RCC 7860 (cell line): Measurements from ENCODE around the gene PLCB2.

Source experiments
- DNase-seq: peaks from one replicate; pipeline ENCODE4 v3.0.0-alpha.2; 2015; ENCODE audit warnings: low spot score
- FAIRE-seq: peaks from 2 replicates; lab custom pipeline; 2012; peaks lifted over from hg19 to GRCh38; lab: Jason Lieb, UNC

The PLCB2 gene

DNA sequence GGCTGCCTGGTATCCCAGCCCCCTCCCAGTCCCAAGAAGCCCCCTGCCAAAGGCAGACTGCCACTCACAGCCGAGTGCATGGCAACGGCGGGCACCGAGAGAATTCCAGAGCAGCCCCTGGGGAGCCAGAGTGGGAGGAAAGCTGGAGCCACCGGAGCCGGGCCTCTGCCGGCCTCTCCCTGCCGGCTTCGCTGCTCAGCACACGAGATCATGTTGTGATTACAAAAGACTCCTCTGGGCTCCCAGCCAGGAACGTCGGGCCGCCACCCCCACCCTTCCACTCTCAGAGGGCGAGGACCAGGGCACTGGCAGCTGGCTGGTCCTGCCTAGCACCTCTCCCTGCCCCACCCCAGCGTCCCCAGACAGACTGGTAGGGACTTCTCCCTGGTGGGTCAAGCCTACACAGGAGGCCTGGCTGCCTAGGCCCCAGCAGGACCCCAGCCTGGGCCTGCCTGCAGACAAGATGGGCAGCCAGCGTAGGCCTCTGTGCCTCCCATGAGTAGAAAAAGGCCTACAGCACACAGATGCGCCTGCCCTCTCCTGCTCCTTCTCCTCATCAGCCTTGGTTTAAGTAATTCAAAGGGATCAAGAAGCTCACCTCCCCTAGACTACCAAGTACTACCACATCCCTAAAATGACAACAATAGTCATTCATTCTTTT lies 33.1 kb upstream of the PLCB2 start, which contains the start of gene CCDC9B:
TSS of gene CCDC9B (minus strand) at position 200 of the 661 bp plus-strand sequence. CDS start at position 80, 120 bp downstream.
- DNase-seq = peak; percentile 71
- FAIRE-seq = no peak

- FAIRE-seq = no peak
- peak; percentile 22 for DNase-seq
Observed at GRCh38 chr15:40340038-40340739, 32.5 kb upstream of the PLCB2 start.

DNA sequence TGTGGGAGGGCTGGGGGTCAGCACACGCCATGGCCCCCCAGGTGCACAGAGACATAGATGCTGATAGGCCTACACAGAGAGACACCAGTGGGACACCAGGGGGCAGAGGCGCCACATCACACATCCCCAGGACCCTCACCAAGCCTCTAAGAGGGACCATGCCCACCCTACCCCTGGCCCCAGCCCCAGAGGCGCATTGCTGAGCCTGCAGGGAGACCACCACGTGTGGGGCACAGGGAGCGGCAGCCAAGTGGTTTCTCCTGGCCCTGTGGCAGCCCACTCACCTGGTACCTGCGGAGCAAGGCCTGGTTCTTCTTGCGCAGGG lies 31.8 kb upstream of the PLCB2 start:
- FAIRE-seq = no peak
- no peak for DNase-seq

GRCh38 chr15:40338921-40339620 lies 31.3 kb upstream of the PLCB2 start:
- FAIRE-seq (peak; percentile 85), DNase-seq (peak; percentile 94)

GRCh38 chr15:40338041-40338657 lies 30.4 kb upstream of the PLCB2 start:
- FAIRE-seq = no peak
- peak; percentile 69 for DNase-seq

- no peak for FAIRE-seq
- no peak for DNase-seq
Observed at GRCh38 chr15:40337597-40337996, 29.9 kb upstream of the PLCB2 start.

GRCh38 chr15:40336744-40337122 lies 29.0 kb upstream of the PLCB2 start:
- DNase-seq (no peak), FAIRE-seq (no peak)

DNA sequence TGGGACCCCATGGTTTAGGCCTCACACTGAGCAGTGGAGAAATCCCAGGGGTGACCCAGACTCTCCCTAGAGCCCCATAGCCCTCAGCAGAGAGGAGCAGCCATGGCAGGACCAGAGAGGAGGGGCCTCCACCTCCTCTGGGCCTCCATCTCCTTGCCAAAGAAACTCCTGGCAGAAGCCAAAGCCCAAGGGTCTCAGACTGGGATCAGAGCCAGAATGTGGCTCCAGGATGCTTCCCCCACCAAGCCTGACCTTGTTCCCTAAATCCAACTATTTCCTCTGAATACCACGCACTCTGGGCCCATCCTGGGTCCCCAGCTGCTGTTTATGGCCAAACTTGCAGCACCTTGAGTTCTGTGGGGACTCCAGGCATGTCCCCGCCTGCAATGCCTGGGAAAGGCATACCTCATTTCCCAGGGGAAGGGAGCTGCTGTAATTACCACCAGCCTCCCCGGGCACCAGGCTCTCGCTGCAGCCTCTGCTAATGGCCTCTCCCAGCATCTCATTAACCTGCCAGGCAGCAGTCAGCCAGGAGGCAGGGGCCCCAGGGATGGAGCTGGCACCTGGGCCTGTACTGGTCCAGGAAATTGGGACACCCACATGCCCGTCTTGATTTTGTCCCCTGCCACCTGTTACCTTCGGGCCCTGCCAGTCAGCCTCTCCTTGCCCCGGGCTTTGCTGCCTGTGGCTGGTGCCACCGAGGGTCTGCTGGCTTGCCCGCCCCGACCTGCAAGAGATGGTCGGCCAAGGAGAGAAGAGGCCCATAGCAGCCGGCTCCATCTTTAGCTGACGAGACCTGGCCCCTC lies 28.4 kb upstream of the PLCB2 start:
- FAIRE-seq (no peak), DNase-seq (no peak)

DNA sequence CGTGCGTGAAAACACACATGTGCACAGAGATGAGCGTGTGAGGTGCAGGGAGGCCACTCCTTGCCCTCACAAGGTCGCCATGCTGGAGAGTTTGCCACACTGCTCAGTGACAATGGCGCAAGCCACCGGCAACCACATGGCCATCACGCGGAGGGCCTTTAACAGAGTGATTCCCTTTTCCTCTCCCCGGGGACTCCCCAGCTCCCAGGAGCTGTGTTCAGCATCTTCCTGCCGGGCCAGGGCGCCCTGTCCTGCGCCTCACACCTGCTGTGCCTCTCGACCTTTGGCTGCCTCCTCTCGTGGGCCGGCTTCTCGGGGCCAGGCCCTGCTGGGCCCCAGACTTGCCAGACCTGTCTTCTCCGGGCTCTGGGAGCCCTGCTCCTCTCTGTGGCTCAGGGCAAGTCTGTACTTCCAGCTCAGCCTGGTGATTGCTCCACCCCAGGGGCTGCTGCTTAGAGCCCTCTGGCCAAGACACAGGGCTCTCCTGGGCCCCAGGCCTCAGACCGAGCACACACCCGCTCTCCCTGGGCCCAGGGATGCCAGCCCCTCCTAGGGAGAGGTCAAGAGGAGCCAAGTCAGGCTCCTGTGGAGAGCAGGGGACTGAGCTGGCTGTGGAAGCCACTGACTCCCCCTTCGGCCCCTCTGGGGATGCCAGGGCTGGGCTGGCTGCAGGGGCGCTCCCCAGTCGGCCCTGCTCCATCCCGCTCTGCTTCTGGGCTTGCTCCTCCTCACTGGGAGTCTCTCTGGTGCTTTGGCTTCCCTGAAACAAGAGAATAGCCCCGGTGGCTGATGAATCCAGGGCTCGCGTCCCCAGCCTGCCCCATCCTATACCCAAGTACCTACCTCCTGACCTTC lies 27.4 kb upstream of the PLCB2 start:
- DNase-seq (no peak), FAIRE-seq (no peak)

GRCh38 chr15:40334541-40334940 lies 26.8 kb upstream of the PLCB2 start:
- DNase-seq (no peak), FAIRE-seq (no peak)

- DNase-seq (no peak), FAIRE-seq (no peak)
Observed at GRCh38 chr15:40333922-40334492, 26.3 kb upstream of the PLCB2 start.

- no peak for DNase-seq
- FAIRE-seq = no peak
Observed at GRCh38 chr15:40332113-40332781, 24.5 kb upstream of the PLCB2 start.

GRCh38 chr15:40331637-40332036 lies 23.9 kb upstream of the PLCB2 start:
- DNase-seq (no peak), FAIRE-seq (no peak)

- no peak for DNase-seq
- no peak for FAIRE-seq
Observed at GRCh38 chr15:40331026-40331425, 23.3 kb upstream of the PLCB2 start.

- FAIRE-seq (no peak), DNase-seq (no peak)
Observed at GRCh38 chr15:40330368-40330836, 22.7 kb upstream of the PLCB2 start.

- FAIRE-seq (no peak), DNase-seq (no peak)
Observed at GRCh38 chr15:40329804-40330203, 22.1 kb upstream of the PLCB2 start.

- no peak for FAIRE-seq
- DNase-seq = no peak
Observed at GRCh38 chr15:40328751-40329150, 21.0 kb upstream of the PLCB2 start.

DNA sequence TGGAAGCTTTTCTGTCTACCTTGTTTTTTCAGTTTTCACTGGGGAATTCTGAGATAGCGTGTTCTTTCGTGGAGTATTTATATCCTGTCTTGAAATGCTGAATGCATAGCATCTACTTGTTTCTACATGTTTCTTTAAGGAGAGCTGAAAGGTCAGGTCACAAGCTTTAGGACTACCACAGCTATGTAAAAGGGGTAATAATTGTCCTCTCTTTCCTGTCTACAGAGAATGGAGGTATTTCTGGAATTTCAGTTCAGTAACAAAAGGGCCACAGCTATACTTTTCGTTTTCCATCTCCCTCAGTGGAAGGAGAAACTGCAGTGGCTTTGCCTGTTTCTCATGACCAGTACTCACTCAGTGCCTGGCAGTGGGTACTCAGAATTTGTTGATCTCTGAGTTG lies 20.4 kb upstream of the PLCB2 start:
- DNase-seq (no peak), FAIRE-seq (no peak)

- DNase-seq = no peak
- FAIRE-seq = no peak
Observed at GRCh38 chr15:40327457-40327856, 19.7 kb upstream of the PLCB2 start.
